T-cell (primary cell): ENCODE results near the gene DDN. TPM values are rescaled to one million over a fixed set of nuclear protein-coding genes. Genes with fewer than 3 reads are reported as not detected.
A peak's percentile ranks its signal among the peaks of the same experiment; 100 is the strongest.

Source experiments
- ATAC-seq, 4 experiments: fragments of 200-7000 bp in 3 of 4; fragments of 150-1000 bp in 1 of 4; cut with Tn5 transposase; replicated peaks in 1 of 4; 1 replicate in 3 of 4; 2 replicates in 1 of 4; pipeline ENCODE4 v1.10.0; 2021; ENCODE audit warnings: moderate library complexity in 3 of 4, mild to moderate bottlenecking in 2 of 4, moderate number of reproducible peaks in 1 of 4
- CTCF ChIA-PET, 2 donors: fragments of 300-600 bp; sonication (Branson Sonifier 250); formaldehyde crosslinking; loops; one replicate each; lab custom pipeline; 2022; ENCODE audit warnings: antibody characterized with exemption in 2 of 2; lab: Charles Lee
- POLR2A ChIA-PET, 2 donors: fragments of 300-600 bp; sonication (Branson Sonifier 250); formaldehyde crosslinking; loops; one replicate each; lab custom pipeline; 2022; ENCODE audit warnings: antibody characterized with exemption in 2 of 2; lab: Charles Lee
- DNase-seq, 35 experiments: peaks; one replicate each; pipeline versions ENCODE4 v3.0.0 to v3.0.0-alpha.2; 2013 to 2023
- H3K27ac ChIP-seq: one replicate; pipeline ENCODE4 v1.5.1; 2013; ENCODE audit warnings: low read length
- H3K27me3 ChIP-seq, 2 experiments: replicated peaks in 1 of 2; 1 replicate in 1 of 2; 2 replicates in 1 of 2; pipeline versions ENCODE4 v1.6.1 to v1.7.0; 2013; ENCODE audit warnings: low read length in 1 of 2, mixed read lengths in 1 of 2; ENCODE audit not compliant: control insufficient read depth in 2 of 2, insufficient read depth in 2 of 2; ENCODE audit errors: extremely low read depth in 1 of 2
- H3K36me3 ChIP-seq, 2 donors: 1 replicate in 1 of 2; 2 replicates in 1 of 2; pipeline versions ENCODE4 v1.6.1 to v1.7.0; 2013; ENCODE audit warnings: low read length in 1 of 2; ENCODE audit not compliant: control insufficient read depth in 2 of 2, insufficient read depth in 1 of 2; ENCODE audit errors: extremely low read depth in 1 of 2
- H3K4me1 ChIP-seq, 2 experiments: 1 replicate in 1 of 2; 2 replicates in 1 of 2; pipeline versions ENCODE4 v1.6.1 to v1.7.0; 2013; ENCODE audit warnings: low read length in 2 of 2, mixed read lengths in 1 of 2; ENCODE audit not compliant: insufficient read depth in 2 of 2, control insufficient read depth in 1 of 2; ENCODE audit errors: extremely low read depth in 1 of 2
- H3K4me3 ChIP-seq, 2 donors: 1 replicate in 1 of 2; 2 replicates in 1 of 2; pipeline versions ENCODE4 v1.5.1 to v1.7.0; 2013; ENCODE audit warnings: mild to moderate bottlenecking in 2 of 2, low read length in 1 of 2, moderate library complexity in 1 of 2; ENCODE audit not compliant: control insufficient read depth in 1 of 2; ENCODE audit errors: extremely low read depth in 1 of 2
- H3K9me3 ChIP-seq: 2 replicates; pipeline ENCODE4 v1.7.0; 2013
- H3K27ac Mint-ChIP-seq, 2 donors: one replicate each; pipeline ENCODE4 v1.8.0; 2020 to 2021; ENCODE audit warnings: mild to moderate bottlenecking in 2 of 2, mixed read lengths in 2 of 2
- H3K27me3 Mint-ChIP-seq, 2 donors: one replicate each; pipeline ENCODE4 v1.8.0; 2021 to 2022; ENCODE audit warnings: mixed read lengths in 2 of 2
- H3K36me3 Mint-ChIP-seq: one replicate; pipeline ENCODE4 v1.8.0; 2021; ENCODE audit warnings: mixed read lengths
- H3K4me1 Mint-ChIP-seq, 3 donors: one replicate each; pipeline ENCODE4 v1.8.0; 2020 to 2022; ENCODE audit warnings: mixed read lengths in 3 of 3, mild to moderate bottlenecking in 1 of 3
- H3K4me3 Mint-ChIP-seq, 3 donors: one replicate each; pipeline ENCODE4 v1.8.0; 2020 to 2022; ENCODE audit warnings: mild to moderate bottlenecking in 3 of 3, mixed read lengths in 3 of 3, moderate library complexity in 3 of 3
- H3K9me3 Mint-ChIP-seq, 3 donors: one replicate each; pipeline ENCODE4 v1.8.0; 2020 to 2022; ENCODE audit warnings: mixed read lengths in 3 of 3
- WGBS: methylation state at CpG from one replicate; pipeline ENCODE4 v1.1.5; 2013; ENCODE audit warnings: missing lambda C conversion rate; ENCODE audit not compliant: insufficient coverage; 5-methylcytosine and 5-hydroxymethylcytosine counted together
- total RNA-seq, 35 experiments: library from RNA in 6 of 35; stranded (reverse) in 6 of 35; fragments of 120-200 nt in 1 of 35; gene quantifications; one replicate each; pipeline versions ENCODE4 v1.2.1 to v1.2.4 and lab custom pipeline; 2013 to 2026

The DDN gene
- total RNA-seq, 5 donors from 2014 or later (not counting 1 experiment from before 2014, with no cell fraction given), result 0.09 to 1.3 (median 0.15) TPM

DNA sequence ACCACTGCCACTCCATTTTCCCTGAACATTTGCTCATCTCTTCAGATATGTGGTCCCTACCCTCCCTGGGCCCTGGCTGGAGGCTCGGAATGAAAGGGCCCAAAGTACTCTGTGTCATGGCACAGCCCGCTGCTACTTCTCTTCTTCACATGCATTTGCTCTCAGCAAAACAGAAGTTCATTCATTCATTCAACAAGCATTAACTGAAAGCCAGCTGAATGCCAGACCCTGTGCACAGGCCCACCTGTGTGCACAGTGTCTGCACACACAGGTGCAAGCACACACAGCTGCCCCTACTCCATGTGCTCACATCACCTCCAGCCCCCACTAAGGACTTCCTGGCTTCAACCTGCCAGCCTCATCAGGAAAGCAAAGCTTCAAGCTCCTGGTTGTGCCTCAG, 13.3 kb downstream of the DDN start:
- ChIA-PET CTCF (interaction anchor here (0.6 to 3.3 kb wide), 5 partner anchors 9 to 89 kb away, joined by 3 to 9 read pairs (median 4); no protein-coding TSS in a partner anchor), POLR2A (interaction anchor here (0.5 to 0.6 kb wide), 2 partner anchors 82 to 787 kb away, joined by 3 read pairs; no protein-coding TSS in a partner anchor)

GRCh38 chr12:48985475-48985897, 13.7 kb downstream of the DDN start:
- peaks cover 28 to 32% (median 28%) of the 10 kb centered on the region in 3 donors for H3K4me1 Mint-ChIP-seq

More for the DNA sequence above, 13.3 kb downstream of the DDN start:
- Histone ChIP-seq H3K27me3 (peaks cover 13 to 39% of the 10 kb centered on the region in 2 experiments), H3K27ac (no peak overlapping the region), H3K9me3 (no peaks in the 10 kb centered on the region), H3K4me3 (no peak overlapping the region), H3K36me3 (no peaks in the 10 kb centered on the region), H3K4me1 (peaks cover 2 to 20% of the 10 kb centered on the region in 2 experiments)
- ATAC-seq (no peak), DNase-seq (no peak)
- peaks cover 23 to 28% (median 24%) of the 10 kb centered on the region in 3 donors for H3K4me1 Mint-ChIP-seq
- no peak overlapping the region for H3K4me3 Mint-ChIP-seq
- 100% methylated on average over 2 of the region's 2 CpGs for WGBS
- H3K36me3 Mint-ChIP-seq, result no peaks in the 10 kb centered on the region
- peaks cover 25 to 30% of the 10 kb centered on the region in 2 donors for H3K27me3 Mint-ChIP-seq
- H3K9me3 Mint-ChIP-seq, result no peaks in the 10 kb centered on the region
- no peak overlapping the region for H3K27ac Mint-ChIP-seq

GRCh38 chr12:48982397-48983080, 16.6 kb downstream of the DDN start:
- Histone ChIP-seq H3K4me3 (no peak overlapping the region), H3K36me3 (no peaks in the 10 kb centered on the region), H3K27me3 (peaks cover 7 to 55% of the 10 kb centered on the region in 2 experiments), H3K4me1 (peaks cover 20 to 48% of the 10 kb centered on the region in 2 experiments), H3K27ac (no peak overlapping the region), H3K9me3 (no peaks in the 10 kb centered on the region)
- Mint-ChIP-seq H3K4me3 (peak overlapping the region; percentile 10 to 86 (median 85)), H3K36me3 (no peaks in the 10 kb centered on the region), H3K27ac (peak overlapping the region; percentile 72 to 79), H3K9me3 (no peaks in the 10 kb centered on the region), H3K4me1 (peaks cover 37 to 47% (median 46%) of the 10 kb centered on the region in 3 donors), H3K27me3 (peaks cover 8 to 16% of the 10 kb centered on the region in 2 donors)
- ATAC-seq (no peak), DNase-seq (no peak)
- ChIA-PET CTCF (interaction anchor here (0.5 to 2.4 kb wide), 6 partner anchors 10 to 37 kb away, joined by 3 to 10 read pairs (median 4); partner anchors contain the start of gene ARF3 (in 1 of the 2)), POLR2A (no interaction called here)
- WGBS, result 88% methylated on average over 4 of the region's 6 CpGs

More at GRCh38 chr12:48985475-48985897, 13.7 kb downstream of the DDN start:
- no peak overlapping the region for H3K4me3 ChIP-seq
- no peaks in the 10 kb centered on the region for H3K9me3 ChIP-seq
- DNase-seq, result no peak
- POLR2A ChIA-PET, result interaction anchor here (0.5 to 0.6 kb wide), 2 partner anchors 82 to 787 kb away, joined by 3 read pairs; no protein-coding TSS in a partner anchor
- Mint-ChIP-seq H3K36me3 (no peaks in the 10 kb centered on the region), H3K4me3 (no peak overlapping the region), H3K27me3 (peaks cover 21 to 26% of the 10 kb centered on the region in 2 donors), H3K9me3 (no peaks in the 10 kb centered on the region), H3K27ac (no peak overlapping the region)
- H3K27ac ChIP-seq, result no peak overlapping the region
- peaks cover 6 to 24% of the 10 kb centered on the region in 2 experiments for H3K4me1 ChIP-seq
- no peaks in the 10 kb centered on the region for H3K36me3 ChIP-seq
- ATAC-seq, result no peak
- peaks cover 13 to 40% of the 10 kb centered on the region in 2 experiments for H3K27me3 ChIP-seq
- no CpG with 5 or more reads among the region's 10 CpGs for whole genome bisulfite sequencing
- CTCF ChIA-PET, result interaction anchor here (0.6 to 3.3 kb wide), 4 partner anchors 12 to 89 kb away, joined by 3 to 9 read pairs (median 6); no protein-coding TSS in a partner anchor

DNA sequence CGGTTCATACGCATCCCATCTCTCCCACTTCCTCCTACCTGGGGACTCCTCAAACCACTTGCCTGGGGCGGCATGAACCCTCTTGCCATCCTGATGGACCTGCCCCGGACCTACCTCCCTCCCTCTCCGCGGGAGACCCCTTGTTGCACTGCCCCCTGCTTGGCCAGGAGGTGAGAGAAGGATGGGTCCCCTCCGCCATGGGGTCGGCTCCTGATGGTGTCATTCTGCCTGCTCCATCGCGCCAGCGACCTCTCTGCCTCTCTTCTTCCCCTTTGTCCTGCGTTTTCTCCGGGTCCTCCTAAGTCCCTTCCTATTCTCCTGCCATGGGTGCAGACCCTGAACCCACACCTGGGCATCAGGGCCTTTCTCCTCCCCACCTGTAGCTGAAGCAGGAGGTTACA, 17.4 kb downstream of the DDN start:
- peaks cover 20 to 54% of the 10 kb centered on the region in 2 experiments for H3K4me1 ChIP-seq
- H3K9me3 ChIP-seq, result no peaks in the 10 kb centered on the region
- ChIA-PET POLR2A (no interaction called here), CTCF (interaction anchor here (0.5 to 4.9 kb wide), 5 partner anchors 11 to 129 kb away, joined by 3 to 55 read pairs (median 5); partner anchors contain the start of gene DDX23 (in 1 of the 2))
- Mint-ChIP-seq H3K4me3 (peak overlapping the region; percentile 82 to 86 (median 85)), H3K9me3 (no peaks in the 10 kb centered on the region), H3K27ac (peak overlapping the region; percentile 79 to 86), H3K27me3 (peaks cover 8 to 19% of the 10 kb centered on the region in 2 donors), H3K4me1 (peaks cover 42 to 52% (median 50%) of the 10 kb centered on the region in 3 donors), H3K36me3 (no peaks in the 10 kb centered on the region)
- DNase-seq (no peak), ATAC-seq (no peak)
- H3K36me3 ChIP-seq, result no peaks in the 10 kb centered on the region
- WGBS, result 7% methylated on average over 3 of the region's 13 CpGs
- H3K27me3 ChIP-seq, result peaks cover 14 to 55% of the 10 kb centered on the region in 2 experiments
- H3K27ac ChIP-seq, result no peak overlapping the region
- H3K4me3 ChIP-seq, result peak overlapping the region; percentile 56 to 81

DNA sequence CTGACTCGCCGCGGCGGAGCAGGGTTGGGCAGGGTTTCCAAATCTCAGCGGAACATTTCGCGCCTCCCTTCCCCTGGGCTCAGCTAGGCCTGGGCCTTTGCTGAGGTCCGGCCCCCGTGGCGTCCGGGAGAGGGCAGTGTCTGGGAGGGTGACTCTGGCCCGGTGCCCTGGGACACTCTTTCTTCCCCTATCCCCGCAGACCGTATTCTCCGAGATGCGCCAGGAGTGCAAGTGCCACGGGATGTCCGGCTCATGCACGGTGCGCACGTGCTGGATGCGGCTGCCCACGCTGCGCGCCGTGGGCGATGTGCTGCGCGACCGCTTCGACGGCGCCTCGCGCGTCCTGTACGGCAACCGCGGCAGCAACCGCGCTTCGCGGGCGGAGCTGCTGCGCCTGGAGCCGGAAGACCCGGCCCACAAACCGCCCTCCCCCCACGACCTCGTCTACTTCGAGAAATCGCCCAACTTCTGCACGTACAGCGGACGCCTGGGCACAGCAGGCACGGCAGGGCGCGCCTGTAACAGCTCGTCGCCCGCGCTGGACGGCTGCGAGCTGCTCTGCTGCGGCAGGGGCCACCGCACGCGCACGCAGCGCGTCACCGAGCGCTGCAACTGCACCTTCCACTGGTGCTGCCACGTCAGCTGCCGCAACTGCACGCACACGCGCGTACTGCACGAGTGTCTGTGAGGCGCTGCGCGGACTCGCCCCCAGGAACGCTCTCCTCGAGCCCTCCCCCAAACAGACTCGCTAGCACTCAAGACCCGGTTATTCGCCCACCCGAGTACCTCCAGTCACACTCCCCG, 18.0 kb downstream of the DDN start:
- Histone ChIP-seq H3K4me1 (peaks cover 20 to 54% of the 10 kb centered on the region in 2 experiments), H3K4me3 (peak overlapping the region; percentile 56 to 81), H3K27me3 (peaks cover 15 to 49% of the 10 kb centered on the region in 2 experiments), H3K9me3 (no peaks in the 10 kb centered on the region), H3K27ac (peak overlapping the region; percentile 72), H3K36me3 (no peaks in the 10 kb centered on the region)
- H3K27ac Mint-ChIP-seq, result peak overlapping the region; percentile 79 to 86
- CTCF ChIA-PET, result interaction anchor here in 1 of 2 donors (0.6 to 4.9 kb wide), 5 partner anchors 12 to 129 kb away, joined by 3 to 55 read pairs (median 4); partner anchors contain the start of gene DDX23
- peaks cover 8 to 19% of the 10 kb centered on the region in 2 donors for H3K27me3 Mint-ChIP-seq
- ATAC-seq (peak; percentile 44 to 62 (median 46)), DNase-seq (peak in 32 of 35 experiments; percentile 22 to 85 (median 58))
- H3K4me3 Mint-ChIP-seq, result peak overlapping the region; percentile 82 to 86 (median 85)
- peaks cover 42 to 52% (median 50%) of the 10 kb centered on the region in 3 donors for H3K4me1 Mint-ChIP-seq
- no peaks in the 10 kb centered on the region for H3K36me3 Mint-ChIP-seq
- POLR2A ChIA-PET, result no interaction called here
- no peaks in the 10 kb centered on the region for H3K9me3 Mint-ChIP-seq
- WGBS, result 3% methylated on average over 88 of the region's 91 CpGs
